ENCODE measurements around the gene C1QTNF12.

The C1QTNF12 gene

GRCh38 chr1:1246577-1247340, at the start of gene C1QTNF12:
Gene C1QTNF12, minus strand, starts transcription at chr1:1246722. Its CDS starts 32 bp downstream, at chr1:1246690.
- DNase-seq, result no peak
- in situ Hi-C loops (cut with HindIII; ENCODE audit: low pct_ligation_motif_present, low pct_unique_long_range_greater_than_20kb, low sequenced_read_pairs), result no loop called here

GRCh38 chr1:1295154-1295923, 48.8 kb upstream of the C1QTNF12 start:
- in situ Hi-C loops (cut with HindIII; ENCODE audit: low pct_ligation_motif_present, low pct_unique_long_range_greater_than_20kb, low sequenced_read_pairs), result no loop called here
- no peak for DNase-seq

GRCh38 chr1:1294250-1294890, 47.8 kb upstream of the C1QTNF12 start:
- no peak for DNase-seq
- in situ Hi-C loops (cut with HindIII; ENCODE audit: low pct_ligation_motif_present, low pct_unique_long_range_greater_than_20kb, low sequenced_read_pairs), result no loop called here

- in situ Hi-C loops (cut with HindIII; ENCODE audit: low pct_ligation_motif_present, low pct_unique_long_range_greater_than_20kb, low sequenced_read_pairs), result no loop called here
- DNase-seq, result no peak
Observed at GRCh38 chr1:1293263-1294249, 47.0 kb upstream of the C1QTNF12 start.

GRCh38 chr1:1292851-1293250, 46.3 kb upstream of the C1QTNF12 start:
- no peak for DNase-seq
- in situ Hi-C loops (cut with HindIII; ENCODE audit: low pct_ligation_motif_present, low pct_unique_long_range_greater_than_20kb, low sequenced_read_pairs), result no loop called here

- in situ Hi-C loops (cut with HindIII; ENCODE audit: low pct_ligation_motif_present, low pct_unique_long_range_greater_than_20kb, low sequenced_read_pairs), result no loop called here
- no peak for DNase-seq
Observed at GRCh38 chr1:1292442-1292779, 45.9 kb upstream of the C1QTNF12 start.

- peak; percentile 64 for DNase-seq
- in situ Hi-C loops (cut with HindIII; ENCODE audit: low pct_ligation_motif_present, low pct_unique_long_range_greater_than_20kb, low sequenced_read_pairs), result no loop called here
Observed at GRCh38 chr1:1291548-1292441, 45.3 kb upstream of the C1QTNF12 start.

GRCh38 chr1:1291023-1291528, 44.6 kb upstream of the C1QTNF12 start:
- DNase-seq, result no peak
- in situ Hi-C loops (cut with HindIII; ENCODE audit: low pct_ligation_motif_present, low pct_unique_long_range_greater_than_20kb, low sequenced_read_pairs), result no loop called here

GRCh38 chr1:1290238-1290731, 43.8 kb upstream of the C1QTNF12 start:
- in situ Hi-C loops (cut with HindIII; ENCODE audit: low pct_ligation_motif_present, low pct_unique_long_range_greater_than_20kb, low sequenced_read_pairs), result no loop called here
- peak; percentile 60 for DNase-seq

GRCh38 chr1:1287288-1288110, 41.0 kb upstream of the C1QTNF12 start:
- DNase-seq, result no peak
- in situ Hi-C loops (cut with HindIII; ENCODE audit: low pct_ligation_motif_present, low pct_unique_long_range_greater_than_20kb, low sequenced_read_pairs), result no loop called here

GRCh38 chr1:1286313-1287261, 40.1 kb upstream of the C1QTNF12 start:
- in situ Hi-C loops (cut with HindIII; ENCODE audit: low pct_ligation_motif_present, low pct_unique_long_range_greater_than_20kb, low sequenced_read_pairs), result no loop called here
- no peak for DNase-seq

GRCh38 chr1:1285611-1286311, 39.2 kb upstream of the C1QTNF12 start:
- DNase-seq, result no peak

GRCh38 chr1:1285102-1285571, 38.6 kb upstream of the C1QTNF12 start:
- in situ Hi-C loops (cut with HindIII; ENCODE audit: low pct_ligation_motif_present, low pct_unique_long_range_greater_than_20kb, low sequenced_read_pairs), result no loop called here

More at GRCh38 chr1:1285611-1286311, 39.2 kb upstream of the C1QTNF12 start:
- in situ Hi-C loops (cut with HindIII; ENCODE audit: low pct_ligation_motif_present, low pct_unique_long_range_greater_than_20kb, low sequenced_read_pairs), result no loop called here

GRCh38 chr1:1284221-1285101, 37.9 kb upstream of the C1QTNF12 start:
- in situ Hi-C loops (cut with HindIII; ENCODE audit: low pct_ligation_motif_present, low pct_unique_long_range_greater_than_20kb, low sequenced_read_pairs), result no loop called here
- no peak for DNase-seq

More at GRCh38 chr1:1285102-1285571, 38.6 kb upstream of the C1QTNF12 start:
- no peak for DNase-seq

Measured in ACHN (cell line).